ENCODE results near the gene TMC7.

DNA sequence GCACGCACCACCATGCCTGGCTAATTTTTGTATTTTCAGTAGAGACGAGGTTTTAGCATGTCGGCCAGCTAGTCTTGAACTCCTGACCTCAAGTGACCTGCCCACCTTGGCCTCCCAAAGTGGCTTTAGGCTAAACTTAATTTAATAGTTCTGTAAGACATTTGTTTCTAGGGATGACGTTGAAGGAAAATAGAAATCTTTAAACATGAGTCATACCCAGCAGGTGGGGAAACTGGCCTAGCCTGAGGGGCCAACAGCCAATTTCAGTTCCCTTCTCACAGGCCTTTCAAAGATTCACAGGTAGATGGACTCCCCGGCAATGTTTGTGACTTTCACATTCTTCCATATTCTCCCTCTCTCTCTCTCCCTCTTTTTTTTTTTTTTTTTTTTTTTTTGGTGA, 111.9 kb downstream of the TMC7 start:
- TF ChIP-seq POLR2AphosphoS5 (IDR thresholded peaks at IDR 0.05): no peak
- TF ChIP-seq, protein P1, sequence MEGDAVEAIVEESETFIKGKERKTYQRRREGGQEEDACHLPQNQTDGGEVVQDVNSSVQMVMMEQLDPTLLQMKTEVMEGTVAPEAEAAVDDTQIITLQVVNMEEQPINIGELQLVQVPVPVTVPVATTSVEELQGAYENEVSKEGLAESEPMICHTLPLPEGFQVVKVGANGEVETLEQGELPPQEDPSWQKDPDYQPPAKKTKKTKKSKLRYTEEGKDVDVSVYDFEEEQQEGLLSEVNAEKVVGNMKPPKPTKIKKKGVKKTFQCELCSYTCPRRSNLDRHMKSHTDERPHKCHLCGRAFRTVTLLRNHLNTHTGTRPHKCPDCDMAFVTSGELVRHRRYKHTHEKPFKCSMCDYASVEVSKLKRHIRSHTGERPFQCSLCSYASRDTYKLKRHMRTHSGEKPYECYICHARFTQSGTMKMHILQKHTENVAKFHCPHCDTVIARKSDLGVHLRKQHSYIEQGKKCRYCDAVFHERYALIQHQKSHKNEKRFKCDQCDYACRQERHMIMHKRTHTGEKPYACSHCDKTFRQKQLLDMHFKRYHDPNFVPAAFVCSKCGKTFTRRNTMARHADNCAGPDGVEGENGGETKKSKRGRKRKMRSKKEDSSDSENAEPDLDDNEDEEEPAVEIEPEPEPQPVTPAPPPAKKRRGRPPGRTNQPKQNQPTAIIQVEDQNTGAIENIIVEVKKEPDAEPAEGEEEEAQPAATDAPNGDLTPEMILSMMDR (IDR thresholded peaks at IDR 0.05): no peak

Measured in breast epithelium (tissue), 3 donors.